Breast epithelium (tissue), 4 donors: Measurements from ENCODE around the gene HS3ST1. TPM values are rescaled to one million over a fixed set of nuclear protein-coding genes. Genes with fewer than 3 reads are reported as not detected.

ENCODE experiments used
- DNase-seq, 2 donors: peaks; one replicate each; pipeline ENCODE4 v3.0.0-alpha.2; 2019; ENCODE audit warnings: low spot score in 2 of 2
- H3K27ac ChIP-seq, 2 donors: fragments of 200-600 bp; sonication (generic) in 1 of 2; one replicate each; pipeline ENCODE4 v1.5.1; 2016 to 2019; ENCODE audit warnings: mild to moderate bottlenecking in 1 of 2
- H3K27me3 ChIP-seq, 2 donors: fragments of 200-600 bp; sonication (generic) in 1 of 2; one replicate each; pipeline versions ENCODE4 v1.5.1 to v1.6.0; 2017 to 2019; ENCODE audit warnings: control low read depth in 1 of 2, mild to moderate bottlenecking in 1 of 2
- H3K36me3 ChIP-seq: fragments of 200-600 bp; one replicate; pipeline ENCODE4 v1.5.1; 2019
- H3K4me1 ChIP-seq, 2 donors: fragments of 200-600 bp; sonication (generic); one replicate each; pipeline ENCODE4 v1.5.1; 2016 to 2019; ENCODE audit warnings: control low read depth in 1 of 2
- H3K4me3 ChIP-seq, 3 donors: fragments of 200-600 bp; sonication (generic); 1 replicate in 2 of 3; 2 replicates in 1 of 3; pipeline ENCODE4 v1.5.1; 2016 to 2019; ENCODE audit warnings: mild to moderate bottlenecking in 3 of 3, moderate library complexity in 2 of 3
- H3K9me3 ChIP-seq, 2 donors: fragments of 200-600 bp; sonication (generic) in 1 of 2; one replicate each; pipeline ENCODE4 v1.5.1; 2016 to 2019; ENCODE audit warnings: control low read depth in 1 of 2
- CTCF ChIP-seq, 3 donors: fragments of 450-650 bp; IDR thresholded peaks; one replicate each; pipeline ENCODE4 v1.5.1; 2016 to 2017; ENCODE audit warnings: antibody characterized with exemption in 3 of 3, mild to moderate bottlenecking in 3 of 3, moderate library complexity in 3 of 3
- POLR2A ChIP-seq: fragments of 450-650 bp; IDR thresholded peaks from one replicate; pipeline ENCODE4 v1.6.1; 2016; ENCODE audit warnings: antibody characterized with exemption, mild to moderate bottlenecking, moderate library complexity
- POLR2AphosphoS5 ChIP-seq, 3 donors: sonication (generic); formaldehyde crosslinking; IDR thresholded peaks; one replicate each; pipeline ENCODE4 v1.6.1; 2017; ENCODE audit warnings: antibody characterized with exemption in 3 of 3
- intact Hi-C: fragments of 100-400 bp; cut with DNase I; formaldehyde crosslinking; loops from one replicate; pipeline ENCODE4 v1.15.1; 2023; ENCODE audit warnings: low total_unique reads
- total RNA-seq, 3 donors: library from RNA; depleted of rRNA; stranded (reverse); fragments of >200 nt; gene quantifications; one replicate each; pipeline ENCODE4 v1.1.0, GENCODE V29; 2016

Gene HS3ST1
- total RNA-seq, result 1 to 10 TPM; 1.6 to 3.8 (median 3.6) TPM

GRCh38 chr4:11428231-11428898, at the start of gene HS3ST1:
HS3ST1 (minus strand) TSS chr4:11428894; CDS start chr4:11400005, 28,889 bp downstream.
- no peak for DNase-seq
- intact Hi-C loops, result no loop called here

GRCh38 chr4:11475871-11476270, 47.2 kb upstream of the HS3ST1 start:
- H3K27ac ChIP-seq, result no peak overlapping the region
- no peak overlapping the region for H3K4me3 ChIP-seq
- no peak for DNase-seq
- H3K36me3 ChIP-seq, result no peaks in the 10 kb centered on the region
- H3K27me3 ChIP-seq, result no peaks in the 10 kb centered on the region
- intact Hi-C loops, result no loop called here
- TF ChIP-seq POLR2A (no peak), CTCF (IDR thresholded peaks at IDR 0.05) (no peak), POLR2AphosphoS5 (IDR thresholded peaks at IDR 0.05) (no peak)
- peaks cover 0 to 8% of the 10 kb centered on the region in 2 donors for H3K9me3 ChIP-seq
- no peaks in the 10 kb centered on the region for H3K4me1 ChIP-seq

More at GRCh38 chr4:11428231-11428898, at the start of gene HS3ST1:
- H3K27ac ChIP-seq, result peak within 1 kb of the TSS; percentile 63 to 80
- no peaks in the 10 kb centered on the region for H3K4me1 ChIP-seq
- H3K36me3 ChIP-seq, result no peaks in the 10 kb centered on the region
- no peak for TF ChIP-seq POLR2A
- no peak for TF ChIP-seq CTCF (IDR thresholded peaks at IDR 0.05)
- no peak for TF ChIP-seq POLR2AphosphoS5 (IDR thresholded peaks at IDR 0.05)
- H3K9me3 ChIP-seq, result no peaks in the 10 kb centered on the region
- no peaks in the 10 kb centered on the region for H3K27me3 ChIP-seq
- peak within 1 kb of the TSS; percentile 64 to 88 (median 76) for H3K4me3 ChIP-seq

- Histone ChIP-seq H3K9me3 (no peaks in the 10 kb centered on the region), H3K27me3 (no peaks in the 10 kb centered on the region), H3K4me3 (no peak overlapping the region), H3K4me1 (peaks cover 0 to 7% of the 10 kb centered on the region in 2 donors), H3K27ac (no peak overlapping the region), H3K36me3 (no peaks in the 10 kb centered on the region)
- no peak for DNase-seq
- no peak for TF ChIP-seq CTCF (IDR thresholded peaks at IDR 0.05)
- no peak for TF ChIP-seq POLR2AphosphoS5 (IDR thresholded peaks at IDR 0.05)
- no peak for TF ChIP-seq POLR2A
- intact Hi-C loops, result no loop called here
Measured at GRCh38 chr4:11474146-11474545, 45.5 kb upstream of the HS3ST1 start.

- Histone ChIP-seq H3K27ac (no peak overlapping the region), H3K9me3 (no peaks in the 10 kb centered on the region), H3K4me1 (peaks cover 0 to 7% of the 10 kb centered on the region in 2 donors), H3K27me3 (no peaks in the 10 kb centered on the region), H3K36me3 (no peaks in the 10 kb centered on the region), H3K4me3 (no peak overlapping the region)
- intact Hi-C loops, result no loop called here
- TF ChIP-seq POLR2A, result no peak
- TF ChIP-seq POLR2AphosphoS5 (IDR thresholded peaks at IDR 0.05), result no peak
- no peak for TF ChIP-seq CTCF (IDR thresholded peaks at IDR 0.05)
- DNase-seq, result no peak
Measured at GRCh38 chr4:11472535-11472934, 43.8 kb upstream of the HS3ST1 start.

GRCh38 chr4:11471618-11472017, 42.9 kb upstream of the HS3ST1 start:
- H3K9me3 ChIP-seq, result no peaks in the 10 kb centered on the region
- no peak for DNase-seq
- H3K36me3 ChIP-seq, result no peaks in the 10 kb centered on the region
- peak overlapping the region in 1 of 2 donors; percentile 38 for H3K27ac ChIP-seq
- TF ChIP-seq POLR2A, result no peak
- TF ChIP-seq CTCF (IDR thresholded peaks at IDR 0.05), result no peak
- TF ChIP-seq POLR2AphosphoS5 (IDR thresholded peaks at IDR 0.05), result no peak
- peak overlapping the region in 2 of 3 donors; percentile 15 to 30 for H3K4me3 ChIP-seq
- peaks cover 0 to 7% of the 10 kb centered on the region in 2 donors for H3K4me1 ChIP-seq
- intact Hi-C loops, result no loop called here
- no peaks in the 10 kb centered on the region for H3K27me3 ChIP-seq
